Activated naive CD4-positive, alpha-beta T cell treated with anti-CD3 and anti-CD28 coated beads, Interleukin-2, amount 50 U/mL, for 72 hours (primary cell): ENCODE measurements around the gene KLHDC7B. TPM values are rescaled to one million over a fixed set of nuclear protein-coding genes. Genes with fewer than 3 reads are reported as not detected.
A peak's percentile ranks its signal among the peaks of the same experiment; 100 is the strongest.

Source experiments
- ATAC-seq, 2 donors: fragments of 150-1000 bp; cut with Tn5 transposase; 2 replicates each; pipeline ENCODE4 v1.10.0; 2021; ENCODE audit warnings: mild to moderate bottlenecking in 2 of 2, moderate library complexity in 2 of 2
- DNase-seq, 2 donors: peaks; one replicate each; pipeline ENCODE4 v3.0.0; 2021 to 2022; ENCODE audit warnings: low spot score in 2 of 2
- H3K27ac Mint-ChIP-seq, 2 donors: one replicate each; pipeline ENCODE4 v1.8.0; 2022; ENCODE audit warnings: mild to moderate bottlenecking in 2 of 2, mixed read lengths in 2 of 2
- H3K36me3 Mint-ChIP-seq, 2 donors: one replicate each; pipeline ENCODE4 v1.8.0; 2022; ENCODE audit warnings: mixed read lengths in 2 of 2
- H3K9me3 Mint-ChIP-seq, 2 donors: one replicate each; pipeline ENCODE4 v1.8.0; 2022; ENCODE audit warnings: mixed read lengths in 2 of 2
- total RNA-seq, 2 donors: library from RNA; stranded (reverse); gene quantifications; one replicate each; pipeline ENCODE4 v1.2.3, GENCODE V29; 2022

KLHDC7B gene
- total RNA-seq, 2 donors from 2014 or later = 2.6 to 11.0 TPM

GRCh38 chr22:50551160-50551752 is 5.6 kb downstream of the KLHDC7B start:
- Mint-ChIP-seq H3K36me3 (peaks cover 4 to 12% of the 10 kb centered on the region in 2 donors), H3K27ac (peak overlapping the region in 1 of 2 donors; percentile 56), H3K9me3 (no peaks in the 10 kb centered on the region)
- no peak for ATAC-seq
- DNase-seq = no peak

DNA sequence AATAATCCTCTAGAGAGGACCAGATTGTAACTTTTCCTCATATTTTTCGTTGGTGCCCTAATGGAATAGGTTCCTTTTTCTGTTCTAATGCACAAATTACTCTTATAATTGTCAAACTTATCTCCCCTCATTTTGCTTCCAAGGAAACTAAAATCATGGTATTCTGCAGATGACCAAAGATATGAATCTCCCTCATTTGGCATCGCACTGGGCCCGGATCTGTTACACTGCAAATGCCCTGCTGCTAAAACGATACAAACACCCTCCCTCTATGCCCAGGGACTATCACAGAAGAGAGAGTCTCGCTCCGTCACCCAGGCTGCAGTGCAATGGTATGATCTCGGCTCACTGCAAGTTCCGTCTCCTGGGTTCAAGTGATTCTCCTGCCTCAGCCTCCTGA is 7.6 kb downstream of the KLHDC7B start:
- Mint-ChIP-seq H3K9me3 (no peaks in the 10 kb centered on the region), H3K36me3 (peaks cover 4 to 12% of the 10 kb centered on the region in 2 donors), H3K27ac (peak overlapping the region in 1 of 2 donors; percentile 69)
- ATAC-seq (no peak), DNase-seq (no peak)

DNA sequence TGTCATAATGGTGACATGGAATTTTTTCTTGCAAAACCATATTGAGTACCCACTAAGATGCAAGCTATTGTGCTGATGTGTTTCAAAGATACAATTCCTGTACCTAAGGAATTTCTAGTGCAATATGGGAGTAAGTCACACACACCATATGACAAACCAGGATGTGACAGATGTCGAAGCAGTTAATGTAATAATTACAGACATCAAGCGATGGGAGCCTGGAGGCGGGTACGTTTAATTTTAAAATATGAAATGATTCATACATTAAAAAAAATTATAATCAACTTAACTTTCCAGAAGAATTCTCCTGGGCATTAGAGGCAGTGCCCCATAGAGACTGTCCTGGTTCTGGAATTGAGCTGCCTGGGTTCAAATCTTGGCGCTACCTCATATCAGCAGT is 11.0 kb downstream of the KLHDC7B start:
- DNase-seq = no peak
- Mint-ChIP-seq H3K9me3 (no peaks in the 10 kb centered on the region), H3K36me3 (no peaks in the 10 kb centered on the region), H3K27ac (no peak overlapping the region)
- no peak for ATAC-seq

GRCh38 chr22:50560034-50560433 is 14.3 kb downstream of the KLHDC7B start:
- Mint-ChIP-seq H3K27ac (peak overlapping the region in 1 of 2 donors; percentile 8), H3K9me3 (no peaks in the 10 kb centered on the region), H3K36me3 (no peaks in the 10 kb centered on the region)
- ATAC-seq = no peak
- no peak for DNase-seq

GRCh38 chr22:50561401-50562358 is 16.0 kb downstream of the KLHDC7B start:
- ATAC-seq = no peak
- peak overlapping the region; percentile 25 to 91 for H3K27ac Mint-ChIP-seq
- no peaks in the 10 kb centered on the region for H3K9me3 Mint-ChIP-seq
- no peaks in the 10 kb centered on the region for H3K36me3 Mint-ChIP-seq
- no peak for DNase-seq

DNA sequence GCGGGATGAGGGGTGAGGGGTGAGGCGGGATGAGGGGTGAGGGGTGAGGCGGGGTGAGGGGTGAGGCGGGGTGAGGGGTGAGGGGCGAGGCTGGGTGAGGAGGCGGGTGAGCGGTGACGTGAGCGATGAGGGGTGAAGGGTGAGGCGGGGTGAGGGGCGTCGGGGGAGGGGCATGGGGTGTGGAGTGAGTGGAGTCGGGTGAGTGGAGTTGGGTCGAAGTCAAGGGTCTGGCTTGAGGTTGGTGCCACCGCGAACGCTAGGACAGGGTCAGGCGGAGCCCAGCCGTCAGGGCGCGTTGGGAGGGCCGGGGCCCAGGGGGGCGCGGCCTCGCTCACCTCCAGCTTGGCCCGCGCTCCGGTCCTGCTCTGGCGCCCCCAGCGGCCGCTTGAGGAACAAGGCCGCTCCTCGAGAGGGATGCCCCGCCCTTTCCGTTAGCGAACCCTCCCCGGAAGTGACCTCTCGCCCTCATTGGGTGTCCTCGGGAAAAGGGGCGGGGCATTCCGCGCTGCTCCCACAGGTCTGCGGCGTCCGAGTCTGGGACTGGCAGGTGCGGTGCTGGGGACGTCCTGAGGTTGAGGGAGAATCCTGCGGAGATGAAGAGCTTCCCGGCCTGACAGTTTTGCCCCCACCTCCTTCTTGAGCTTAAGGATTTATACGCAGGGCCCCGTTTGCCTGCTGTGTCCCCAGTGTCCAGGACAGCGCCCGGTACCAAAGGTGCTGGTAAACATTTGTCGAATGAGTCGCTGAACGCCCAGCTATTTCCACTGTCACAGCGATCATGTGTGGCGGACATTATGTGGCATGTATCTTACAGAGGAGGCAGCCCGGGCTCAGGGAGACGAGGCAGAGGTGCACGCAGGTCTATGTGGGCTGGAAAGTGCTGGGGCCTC is 17.1 kb downstream of the KLHDC7B start, which contains the start of gene SYCE3:
Gene SYCE3 (minus strand): TSS at position 397 of the 890 bp plus-strand sequence. CDS start 6,514 bp downstream, outside the sequence.
- H3K27ac Mint-ChIP-seq = peak within 1 kb of the TSS; percentile 81 to 91
- peak; percentile 98 to 100 for DNase-seq
- ATAC-seq = peak; percentile 97 to 98
- no peaks in the 10 kb centered on the region for H3K36me3 Mint-ChIP-seq
- no peaks in the 10 kb centered on the region for H3K9me3 Mint-ChIP-seq

DNA sequence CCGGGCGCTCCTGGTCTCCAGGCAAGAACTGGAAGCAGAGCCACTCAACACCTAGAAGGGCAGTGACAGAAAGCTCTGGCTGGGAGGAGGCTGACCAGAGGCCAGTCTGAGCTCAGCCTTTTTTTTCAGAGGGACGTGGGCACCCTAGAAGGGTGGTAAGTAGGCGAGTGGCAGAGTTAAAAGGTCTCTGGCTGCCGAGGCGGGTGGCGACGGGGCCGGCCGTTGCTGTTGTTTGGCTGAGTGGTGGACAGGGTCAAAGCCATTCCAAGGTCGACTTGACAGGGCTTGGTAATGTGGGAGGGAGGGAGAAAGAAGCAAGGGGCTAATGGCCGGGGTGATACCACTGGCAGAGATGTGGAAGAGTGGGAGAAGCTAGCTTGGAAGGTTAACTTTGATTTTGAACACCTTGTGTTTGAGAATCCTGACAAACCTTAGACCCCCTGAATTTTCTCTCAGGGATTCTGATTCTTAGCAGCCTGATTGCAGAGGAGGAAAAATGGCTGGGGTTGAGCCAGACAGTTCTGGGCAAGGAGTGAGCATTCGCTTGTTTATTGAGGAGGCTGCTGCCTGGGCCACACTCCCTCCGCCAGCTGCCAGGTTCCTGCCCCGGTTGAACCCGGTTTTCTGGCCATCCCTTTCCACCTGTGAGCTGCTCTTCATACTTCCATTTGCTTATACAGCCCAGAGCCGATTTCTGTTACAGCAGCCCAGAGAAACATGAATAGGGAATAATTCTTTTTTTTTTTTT is 17.9 kb downstream of the KLHDC7B start:
- DNase-seq = no peak
- Mint-ChIP-seq H3K27ac (peak overlapping the region; percentile 48 to 81), H3K36me3 (no peaks in the 10 kb centered on the region), H3K9me3 (no peaks in the 10 kb centered on the region)
- ATAC-seq = no peak

DNA sequence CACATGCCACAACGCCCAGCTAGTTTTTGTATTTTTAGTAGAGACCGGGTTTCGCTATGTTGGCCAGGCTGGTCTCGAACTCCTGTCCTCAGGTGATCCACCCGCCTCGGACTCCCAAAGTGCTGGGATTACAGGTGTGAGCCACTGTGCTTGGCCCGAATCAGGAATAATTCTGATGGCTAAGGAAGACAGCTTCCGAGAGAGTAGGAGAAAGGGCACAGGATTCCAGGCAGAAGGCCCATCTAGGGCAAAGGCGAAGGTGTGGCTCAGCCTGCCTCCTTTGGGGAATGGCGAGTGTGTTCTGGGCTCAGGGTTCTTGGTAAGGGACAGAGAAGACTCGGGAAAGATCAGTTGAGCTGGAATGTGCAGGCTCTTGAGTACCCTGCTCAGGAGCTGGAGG is 18.6 kb downstream of the KLHDC7B start:
- no peaks in the 10 kb centered on the region for H3K9me3 Mint-ChIP-seq
- peaks cover 0 to 3% of the 10 kb centered on the region in 2 donors for H3K36me3 Mint-ChIP-seq
- DNase-seq (no peak), ATAC-seq (no peak)
- H3K27ac Mint-ChIP-seq = no peak overlapping the region

DNA sequence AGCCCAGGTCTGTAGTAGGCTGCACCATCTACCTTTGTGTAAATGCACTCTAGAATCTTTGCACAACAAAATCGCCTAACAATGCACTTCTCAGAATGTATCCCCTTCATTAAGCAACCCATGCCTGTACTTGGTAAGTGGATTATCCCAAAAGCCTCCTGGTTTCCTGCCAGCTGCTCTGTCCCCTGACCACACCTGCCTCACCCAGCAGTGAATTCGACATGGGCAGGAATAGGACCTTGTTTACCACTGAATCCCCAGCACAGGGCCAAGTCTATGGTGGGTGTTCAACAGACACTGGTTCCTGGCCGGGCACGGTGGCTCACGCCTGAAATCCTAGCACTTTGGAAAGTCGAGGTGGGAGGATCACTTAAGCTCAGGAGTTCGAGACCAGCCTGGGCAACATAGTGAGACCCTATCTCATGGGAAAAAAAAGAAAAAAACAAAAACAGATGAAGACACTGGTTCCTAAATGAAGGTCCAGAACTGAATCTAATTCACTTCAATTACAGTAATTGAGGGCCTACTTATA is 22.1 kb downstream of the KLHDC7B start:
- Mint-ChIP-seq H3K9me3 (no peaks in the 10 kb centered on the region), H3K27ac (no peak overlapping the region), H3K36me3 (peaks cover 5 to 6% of the 10 kb centered on the region in 2 donors)
- ATAC-seq = no peak
- no peak for DNase-seq

DNA sequence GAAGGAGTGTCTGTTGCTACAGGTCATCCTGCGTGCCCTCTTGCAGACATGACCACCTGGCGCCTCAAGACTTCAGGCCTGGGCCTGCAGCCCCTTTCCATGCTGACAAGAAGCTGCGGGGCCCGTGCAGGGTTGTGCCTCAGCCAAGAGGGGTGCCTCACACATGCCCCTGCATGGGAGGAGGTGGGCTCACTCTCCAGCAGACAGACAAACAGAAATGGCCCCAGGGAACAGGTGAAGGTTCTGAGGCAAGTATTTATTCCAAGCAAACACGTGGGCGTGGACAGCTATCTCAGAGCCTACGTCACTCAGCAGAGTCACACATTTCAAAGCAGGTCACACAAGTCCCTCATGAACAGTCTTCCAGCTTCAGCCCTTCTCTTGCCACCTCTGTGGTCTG is 22.9 kb downstream of the KLHDC7B start:
- no peak for ATAC-seq
- DNase-seq = no peak
- Mint-ChIP-seq H3K9me3 (no peaks in the 10 kb centered on the region), H3K36me3 (peaks cover 5 to 7% of the 10 kb centered on the region in 2 donors), H3K27ac (no peak overlapping the region)

DNA sequence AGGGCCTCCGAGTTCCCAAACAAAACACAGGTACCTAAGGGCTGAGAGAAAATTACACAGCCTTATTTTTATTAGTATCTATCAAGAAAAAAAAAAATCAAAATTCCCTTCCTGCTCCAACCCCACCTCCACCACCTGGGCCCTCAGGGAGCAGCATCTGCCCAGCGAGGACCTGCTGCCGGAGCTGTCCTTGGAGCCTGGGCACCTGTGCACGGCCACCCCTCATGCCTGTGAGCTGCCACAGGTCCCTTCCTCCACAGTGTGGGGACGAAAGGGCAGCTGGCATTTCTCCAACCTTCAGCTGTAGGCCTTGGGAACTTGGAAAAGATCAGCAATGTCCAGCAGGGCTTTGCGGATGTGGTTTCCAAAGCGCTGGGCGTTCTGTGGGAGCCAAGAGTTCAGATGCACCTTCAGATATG is 23.4 kb downstream of the KLHDC7B start:
- Mint-ChIP-seq H3K36me3 (peaks cover 5 to 7% of the 10 kb centered on the region in 2 donors), H3K9me3 (no peaks in the 10 kb centered on the region), H3K27ac (no peak overlapping the region)
- ATAC-seq (no peak), DNase-seq (no peak)

- H3K9me3 Mint-ChIP-seq = no peaks in the 10 kb centered on the region
- DNase-seq (no peak), ATAC-seq (no peak)
- H3K27ac Mint-ChIP-seq = no peak overlapping the region
- H3K36me3 Mint-ChIP-seq = peaks cover 5 to 7% of the 10 kb centered on the region in 2 donors
These were observed 24.3 kb downstream of the KLHDC7B start for GRCh38 chr22:50569896-50570535.

DNA sequence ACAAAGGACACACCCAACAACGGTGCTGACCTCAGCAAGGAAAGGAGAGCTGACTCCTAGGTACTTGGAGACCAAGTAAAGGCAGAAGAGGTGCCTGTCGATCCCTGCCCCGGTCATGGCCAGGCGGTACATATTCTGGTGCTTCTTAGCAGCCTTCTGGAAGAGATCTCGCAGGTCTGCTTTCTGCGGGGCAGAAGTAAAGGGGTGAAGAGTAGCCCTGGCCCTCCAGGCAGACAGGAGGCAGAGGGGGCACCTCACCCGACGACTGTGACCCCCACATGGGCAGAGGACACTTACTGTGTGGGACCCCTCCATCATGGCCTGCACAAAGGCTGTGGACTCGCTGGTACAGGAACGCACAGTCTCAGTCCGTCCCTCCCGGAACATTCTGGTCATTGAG is 25.2 kb downstream of the KLHDC7B start:
- no peak overlapping the region for H3K27ac Mint-ChIP-seq
- no peak for ATAC-seq
- H3K36me3 Mint-ChIP-seq = peaks cover 5 to 7% of the 10 kb centered on the region in 2 donors
- no peaks in the 10 kb centered on the region for H3K9me3 Mint-ChIP-seq
- DNase-seq = no peak

- H3K36me3 Mint-ChIP-seq = peaks cover 5 to 7% of the 10 kb centered on the region in 2 donors
- ATAC-seq (no peak), DNase-seq (no peak)
- H3K27ac Mint-ChIP-seq = peak overlapping the region in 1 of 2 donors; percentile 60
- no peaks in the 10 kb centered on the region for H3K9me3 Mint-ChIP-seq
These were observed 25.8 kb downstream of the KLHDC7B start for GRCh38 chr22:50571264-50572175.
